Left colon (tissue), 2 donors: ENCODE data around the gene CCDC92. TPM values are rescaled to one million over a fixed set of nuclear protein-coding genes. Genes with fewer than 3 reads are reported as not detected.

ENCODE experiments used
- ATAC-seq: fragments of 200-7000 bp; cut with Tn5 transposase; one replicate; pipeline ENCODE4 v1.9.1; 2020; ENCODE audit warnings: mild to moderate bottlenecking, moderate library complexity
- DNase-seq, 2 donors: peaks; one replicate each; pipeline ENCODE4 v3.0.0-alpha.2; 2020
- intact Hi-C, 2 donors: fragments of 100-400 bp; cut with DNase I in 1 of 2; cut with micrococcal nuclease in 1 of 2; formaldehyde crosslinking; loops; one replicate each; pipeline versions ENCODE4 v1.11.2 to v1.14.0; 2022; cut with DNase I, micrococcal nuclease
- total RNA-seq, 2 donors: library from RNA; stranded (reverse); fragmentation: NEBNext Ultra II Directional; extraction: Animal tissue kit (Norgen Biotek cat#: 25700); gene quantifications; one replicate each; pipeline ENCODE4 v1.2.1, GENCODE V29; 2021
- donor health status: DM: no; HTN: no; CAD: no.
- donor health status: DM: yes; HTN: yes; CAD: no.

The CCDC92 gene
- total RNA-seq, 2 donors from 2014 or later: 20.6 to 25.6 TPM

DNA sequence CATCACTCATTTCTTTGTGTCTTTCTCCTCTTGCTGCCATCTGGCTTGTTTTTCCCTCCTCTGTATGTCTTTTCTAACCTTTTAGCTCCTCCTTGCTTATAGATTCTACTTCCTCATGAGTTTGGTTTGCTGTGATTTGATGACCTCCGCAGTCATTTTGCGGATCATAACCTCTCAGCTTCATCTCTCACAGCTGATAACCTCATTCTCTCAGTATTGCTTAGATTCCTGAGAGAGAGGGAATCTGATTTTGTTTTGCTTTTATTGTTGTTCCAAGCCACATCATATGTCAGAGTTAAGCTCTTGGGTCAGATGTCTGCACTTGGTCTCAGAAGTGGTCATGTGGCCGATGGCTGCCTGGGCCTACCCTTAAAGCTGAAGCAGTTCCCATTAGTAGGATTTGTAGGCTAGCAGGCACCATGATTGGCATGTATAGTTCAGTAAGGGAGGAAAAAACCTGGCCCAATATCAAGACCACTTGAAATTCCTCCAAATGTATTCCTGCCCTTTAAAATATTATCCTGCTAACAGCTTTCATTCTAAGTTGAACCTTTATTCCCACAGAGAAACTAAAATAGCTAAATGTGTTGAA lies 13.8 kb upstream of the CCDC92 start:
- intact Hi-C loops: loop anchor here in 1 of 2 donors (5.0 kb wide), 1 partner anchor 84 kb away; no protein-coding TSS in a partner anchor
- ATAC-seq (no peak), DNase-seq (no peak)

DNA sequence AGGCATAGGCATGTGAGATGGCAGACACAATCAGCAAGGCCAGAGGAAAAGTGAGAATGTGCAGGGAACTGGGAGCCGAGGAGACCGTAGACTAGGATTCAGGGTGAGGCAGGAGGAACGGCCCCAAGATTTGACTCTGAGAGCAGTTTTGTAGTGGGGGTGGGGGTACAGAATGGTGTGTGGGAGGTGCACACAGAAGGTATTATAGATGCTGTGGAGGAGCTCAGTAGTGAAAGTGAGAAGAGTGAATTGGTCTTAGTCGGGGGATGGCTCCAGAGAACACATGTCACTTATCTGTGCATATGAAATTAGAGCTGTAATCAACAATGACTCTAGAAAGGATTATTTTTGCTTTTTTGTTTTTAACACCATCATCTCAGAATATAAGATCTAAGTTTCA lies 12.3 kb upstream of the CCDC92 start:
- intact Hi-C loops: loop anchor here in 1 of 2 donors (5.0 kb wide), 1 partner anchor 83 kb away; no protein-coding TSS in a partner anchor
- ATAC-seq (no peak), DNase-seq (no peak)

DNA sequence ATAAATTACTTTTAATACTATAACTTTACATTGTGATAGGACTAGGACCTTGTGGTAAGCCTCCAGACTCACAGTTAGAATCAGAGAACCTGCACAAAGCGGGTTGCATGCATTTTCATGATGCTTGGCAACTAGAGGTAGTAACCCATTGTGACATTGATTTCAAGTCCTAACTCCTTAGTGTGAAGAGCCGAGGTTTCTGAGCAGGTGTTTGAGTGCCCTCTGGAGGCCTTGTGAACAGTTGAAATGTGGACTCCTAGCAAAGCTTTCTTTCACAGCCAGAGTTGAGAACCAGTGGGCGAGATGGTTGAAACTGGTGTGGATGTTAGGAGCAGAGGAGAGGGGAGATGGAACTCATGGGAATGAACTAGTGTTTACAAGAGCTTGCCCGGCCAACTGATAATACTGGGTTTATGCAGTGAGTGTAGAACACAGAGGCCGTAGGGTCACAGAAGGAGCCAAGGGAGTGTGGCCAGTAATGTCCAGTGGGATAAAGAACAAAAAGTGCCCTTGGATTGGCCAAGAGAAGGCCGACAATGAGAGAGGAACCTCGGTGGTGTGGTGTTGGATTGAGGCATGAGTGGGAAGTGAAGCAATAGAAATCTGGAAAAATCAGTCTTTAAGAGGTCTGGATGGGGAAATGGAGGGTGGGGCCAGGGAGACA lies 11.3 kb upstream of the CCDC92 start:
- intact Hi-C loops: no loop called here
- DNase-seq (peak in 1 of 2 donors; percentile 28), ATAC-seq (peak; percentile 93)

DNA sequence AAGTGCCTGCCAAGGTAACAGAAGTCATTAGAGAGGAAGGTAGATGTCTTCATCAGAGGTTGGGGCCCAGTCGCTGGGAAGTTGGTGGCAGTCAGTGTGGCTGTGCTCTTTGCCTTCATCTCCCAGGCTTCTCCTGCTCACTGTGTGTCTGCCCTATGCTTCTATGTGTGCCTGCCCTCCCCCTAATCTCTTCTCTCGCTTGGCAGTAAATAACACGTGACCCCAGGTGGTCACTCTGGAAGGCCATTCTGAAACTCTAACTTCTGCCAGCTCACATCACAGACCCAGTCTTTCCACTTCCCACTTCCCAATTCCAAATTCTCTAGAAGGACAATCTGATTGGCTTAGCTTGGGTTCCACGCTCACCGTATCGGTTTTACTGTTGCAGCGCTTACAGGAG lies 9.6 kb upstream of the CCDC92 start:
- no peak for ATAC-seq
- intact Hi-C loops: no loop called here

DNA sequence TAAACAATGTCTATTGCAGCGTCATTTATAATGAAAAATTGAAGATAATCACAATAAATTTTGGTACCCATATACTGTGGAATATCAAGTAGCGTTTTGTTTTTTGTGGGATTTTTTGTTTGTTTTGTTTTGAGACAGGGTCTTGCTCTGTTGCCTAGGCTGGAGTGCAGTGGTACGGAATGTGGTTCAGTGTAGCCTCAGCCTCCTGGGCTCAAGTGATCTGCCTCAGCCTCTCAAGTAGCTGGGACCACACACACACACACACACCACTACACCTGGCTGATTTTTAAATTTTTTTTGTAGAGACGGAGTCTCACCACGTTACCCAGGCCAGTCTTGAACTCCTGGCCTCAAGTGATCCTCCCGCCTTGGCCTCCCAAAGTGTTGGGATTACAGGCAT lies 6.9 kb upstream of the CCDC92 start:
- DNase-seq (no peak), ATAC-seq (no peak)
- intact Hi-C loops: no loop called here

More for the DNA sequence above, 9.6 kb upstream of the CCDC92 start:
- no peak for DNase-seq

DNA sequence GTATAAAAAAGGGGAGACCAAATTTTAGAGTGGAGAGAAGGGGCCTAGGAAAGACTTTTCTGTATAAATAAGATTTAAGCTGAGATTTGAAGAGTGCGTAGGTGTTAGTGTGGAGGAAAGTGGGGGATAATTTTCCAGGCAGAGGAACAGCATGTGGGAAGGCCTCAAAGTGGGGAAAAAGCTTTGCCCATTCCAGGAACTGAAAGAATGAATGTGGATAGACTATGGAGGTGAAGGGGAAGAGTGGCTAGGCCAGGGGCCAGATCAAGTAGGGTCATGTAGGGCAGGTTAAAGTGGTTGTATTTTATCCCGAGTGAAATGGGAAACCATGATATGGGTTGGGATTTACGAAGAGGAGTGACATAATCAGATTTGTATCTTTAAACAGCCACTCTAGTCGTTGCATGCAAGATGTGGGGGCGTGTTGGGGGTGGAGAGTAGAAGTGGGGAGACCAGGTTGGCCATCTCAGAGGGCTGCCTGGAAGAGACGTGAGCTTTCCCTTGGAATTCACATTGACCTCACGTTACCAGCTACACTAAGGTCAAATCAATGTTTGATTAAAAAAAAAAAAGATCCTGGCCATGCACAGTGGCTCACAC lies 3.7 kb upstream of the CCDC92 start:
- no peak for DNase-seq
- no peak for ATAC-seq
- intact Hi-C loops: no loop called here

DNA sequence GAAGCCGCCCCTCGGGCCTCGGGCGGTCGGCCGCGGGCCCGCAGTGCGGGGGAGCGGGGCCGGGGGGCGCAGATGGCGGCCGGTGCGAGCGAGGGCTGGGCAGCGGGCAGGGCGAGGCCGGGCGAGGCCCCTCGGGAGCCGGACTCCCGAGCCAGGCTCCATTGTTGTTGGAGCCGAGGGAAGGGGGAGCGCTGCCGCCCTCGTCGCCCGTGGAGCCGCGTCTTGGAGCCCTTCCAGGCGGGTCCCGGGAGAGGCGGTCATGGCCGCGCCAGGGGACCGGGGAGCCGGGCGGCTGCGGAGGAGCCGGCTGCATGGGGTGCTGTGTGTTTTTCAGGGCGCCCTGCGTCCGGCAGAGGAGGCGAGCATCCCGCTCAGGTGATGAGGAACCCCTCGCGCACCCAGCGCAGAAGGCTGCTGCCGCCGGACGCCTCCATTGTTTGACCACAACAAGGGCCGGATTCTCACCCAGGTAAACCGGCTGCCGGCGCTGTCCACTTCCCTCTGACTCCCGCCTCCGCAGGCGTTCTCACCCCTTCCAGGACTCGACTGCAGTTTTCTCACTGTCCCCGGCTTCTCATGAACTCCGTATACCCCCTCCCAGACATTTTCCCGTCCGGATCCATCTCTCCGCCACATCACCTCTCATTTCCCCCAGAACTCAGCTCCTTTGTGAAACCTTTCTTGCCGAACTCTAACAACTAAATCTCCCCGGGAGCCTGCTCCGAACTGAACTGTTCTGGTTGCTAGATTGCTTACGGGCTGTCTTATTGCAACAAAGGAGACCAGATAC lies 1.1 kb upstream of the CCDC92 start:
- DNase-seq (peak; percentile 44 to 68), ATAC-seq (peak; percentile 2)
- intact Hi-C loops: no loop called here

DNA sequence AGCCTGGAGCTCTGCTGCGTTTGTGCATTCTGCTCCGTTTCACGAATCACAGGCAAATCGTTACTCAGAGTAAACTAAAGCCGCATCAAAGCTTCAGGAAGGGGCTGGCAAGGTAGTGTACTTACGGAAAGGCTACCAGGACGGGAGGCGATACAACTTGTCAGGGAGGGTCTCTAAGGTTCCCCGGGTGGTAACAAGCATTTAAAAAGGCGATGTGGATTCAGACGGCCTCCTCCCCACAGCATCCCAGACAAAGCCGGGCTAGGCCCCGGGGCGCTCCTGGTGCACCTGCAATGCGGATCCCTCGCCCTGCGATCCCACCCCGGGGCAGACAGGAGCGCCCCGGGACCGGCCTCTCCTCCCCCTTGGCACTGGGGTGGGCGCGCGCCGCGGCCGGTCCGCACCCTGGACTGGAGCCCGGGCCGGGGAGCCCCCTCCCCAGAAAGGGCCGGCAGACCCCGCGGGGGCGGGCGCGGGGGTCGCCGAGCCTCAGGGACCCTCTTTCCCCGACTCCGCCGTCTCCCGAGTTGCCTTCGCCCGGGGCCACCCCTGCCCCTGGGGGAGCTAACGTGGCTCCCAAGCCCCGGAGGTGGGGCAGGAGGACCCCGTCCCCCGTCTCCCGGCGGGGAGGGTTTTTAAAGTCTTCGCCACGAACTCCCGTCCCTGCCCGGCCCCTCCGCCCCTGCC lies 718 bp downstream of the CCDC92 start:
- peak; percentile 44 to 58 for DNase-seq
- intact Hi-C loops: no loop called here
- ATAC-seq: peak; percentile 31

DNA sequence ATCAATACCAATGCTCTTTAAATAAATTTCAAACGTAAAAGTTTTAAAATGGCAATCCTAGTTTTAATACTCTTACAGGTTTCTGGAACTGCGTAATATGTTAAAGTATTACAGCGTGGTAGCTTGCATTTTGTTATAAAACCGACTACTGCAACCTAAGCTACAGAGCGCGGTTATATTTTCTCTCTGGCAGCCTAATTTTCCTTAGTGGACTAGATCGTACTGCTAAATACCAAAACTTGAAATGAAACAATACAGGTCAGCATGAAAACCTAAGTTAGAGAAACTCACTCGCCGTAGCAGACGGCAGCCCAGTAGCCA lies 1.2 kb downstream of the CCDC92 start:
- ATAC-seq (no peak), DNase-seq (no peak)
- intact Hi-C loops: no loop called here

DNA sequence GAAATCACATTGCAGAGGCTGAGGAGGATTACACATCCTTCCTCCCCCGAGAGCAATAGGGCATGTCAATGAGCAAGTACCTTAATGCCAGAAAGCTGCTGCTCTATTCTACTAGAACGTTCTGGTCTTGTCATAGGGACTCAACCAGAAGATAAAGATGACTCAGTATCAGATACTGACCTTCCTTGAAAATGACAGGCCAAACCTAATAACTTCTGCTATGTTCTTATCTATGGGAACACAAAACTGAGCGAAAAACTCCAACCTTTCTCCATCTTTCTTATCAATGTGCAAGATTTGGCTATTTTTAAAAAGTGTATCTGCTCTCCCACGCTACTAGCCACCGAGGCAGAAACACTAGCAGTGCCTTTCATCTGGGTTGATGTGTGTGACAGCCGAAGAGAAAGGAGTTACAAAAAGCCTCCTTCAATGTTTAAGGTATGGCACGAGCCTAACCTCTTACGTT lies 5.5 kb downstream of the CCDC92 start:
- no peak for ATAC-seq
- intact Hi-C loops: no loop called here
- no peak for DNase-seq

DNA sequence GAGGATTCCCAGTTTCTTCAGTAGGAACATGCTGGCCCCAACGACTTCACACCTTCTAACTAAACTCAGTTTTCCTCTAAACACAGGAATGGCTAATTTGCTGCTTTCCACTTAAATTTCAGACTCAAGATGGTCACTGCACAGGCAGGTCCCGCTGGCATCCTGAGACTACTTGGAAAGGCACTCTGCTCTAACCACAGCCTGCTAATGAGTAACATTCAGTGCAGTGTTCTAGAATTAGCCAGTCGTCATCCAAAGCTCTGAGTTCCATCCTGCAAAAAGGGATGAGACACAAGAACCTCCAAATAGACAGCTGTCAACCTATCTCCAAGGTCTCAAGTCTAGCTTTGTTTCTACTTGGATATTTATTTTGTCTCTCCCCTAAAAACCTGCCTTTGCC lies 6.0 kb downstream of the CCDC92 start:
- DNase-seq (no peak), ATAC-seq (no peak)
- intact Hi-C loops: no loop called here

DNA sequence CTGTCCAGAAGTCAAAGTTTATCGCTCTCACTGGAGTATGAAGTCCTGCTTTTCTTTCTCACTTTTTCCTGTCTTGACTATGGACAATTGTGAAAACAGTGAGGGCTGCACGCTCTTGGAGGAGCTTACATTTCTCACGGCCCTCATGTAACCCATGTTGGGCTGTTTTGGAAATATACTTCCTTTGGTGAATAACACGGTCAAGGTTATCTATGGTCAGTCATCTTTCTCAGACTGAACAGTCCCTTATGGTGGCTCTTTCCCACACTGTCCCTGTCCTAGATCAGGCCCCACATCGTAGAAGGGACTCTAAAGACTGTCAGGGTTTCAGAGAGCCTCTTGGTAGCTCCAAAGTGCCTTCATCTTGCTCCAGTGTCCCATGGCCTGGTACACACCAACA lies 7.2 kb downstream of the CCDC92 start:
- ATAC-seq: peak; percentile 32
- intact Hi-C loops: no loop called here

DNA sequence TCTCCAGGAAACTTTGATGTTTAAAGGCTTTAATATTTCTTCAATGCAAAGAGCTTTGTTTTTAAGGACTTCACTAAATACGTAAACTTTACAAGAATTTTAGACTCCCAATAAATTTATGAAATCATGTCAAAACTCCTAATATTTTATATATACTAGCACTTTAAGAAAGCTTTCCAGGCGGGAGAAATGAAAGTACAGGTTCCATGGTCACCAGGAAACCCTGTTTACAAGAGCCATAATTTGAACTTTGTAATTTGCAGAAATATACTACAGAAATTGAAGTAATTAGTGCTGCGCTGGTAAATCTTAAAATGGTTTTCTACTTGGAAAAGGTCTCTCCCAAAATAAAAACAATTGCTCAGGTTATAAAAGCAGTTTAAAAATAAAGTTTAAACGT lies 8.8 kb downstream of the CCDC92 start:
- intact Hi-C loops: no loop called here
- ATAC-seq (peak; percentile 56), DNase-seq (no peak)

More for the DNA sequence above, 7.2 kb downstream of the CCDC92 start:
- no peak for DNase-seq

DNA sequence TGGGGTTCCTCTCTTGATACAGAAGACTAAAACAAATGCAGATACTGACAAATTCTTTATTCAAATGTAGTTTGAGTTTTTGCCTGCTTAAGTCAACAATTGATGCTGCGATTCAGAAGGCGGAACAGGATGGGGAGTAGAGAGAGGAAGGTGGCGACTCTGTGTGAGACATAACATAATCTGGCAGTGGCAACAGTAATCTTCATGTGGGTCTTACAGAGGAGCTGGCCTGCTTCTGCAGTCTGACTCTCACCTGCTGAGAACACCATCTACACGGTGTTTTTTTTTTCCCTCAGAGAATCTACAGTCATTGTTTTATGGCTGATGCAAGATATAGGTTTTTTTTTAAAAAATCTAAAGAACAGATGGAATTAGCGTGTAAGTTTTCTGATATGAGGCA lies 10.1 kb downstream of the CCDC92 start:
- intact Hi-C loops: no loop called here
- DNase-seq: no peak
- no peak for ATAC-seq

DNA sequence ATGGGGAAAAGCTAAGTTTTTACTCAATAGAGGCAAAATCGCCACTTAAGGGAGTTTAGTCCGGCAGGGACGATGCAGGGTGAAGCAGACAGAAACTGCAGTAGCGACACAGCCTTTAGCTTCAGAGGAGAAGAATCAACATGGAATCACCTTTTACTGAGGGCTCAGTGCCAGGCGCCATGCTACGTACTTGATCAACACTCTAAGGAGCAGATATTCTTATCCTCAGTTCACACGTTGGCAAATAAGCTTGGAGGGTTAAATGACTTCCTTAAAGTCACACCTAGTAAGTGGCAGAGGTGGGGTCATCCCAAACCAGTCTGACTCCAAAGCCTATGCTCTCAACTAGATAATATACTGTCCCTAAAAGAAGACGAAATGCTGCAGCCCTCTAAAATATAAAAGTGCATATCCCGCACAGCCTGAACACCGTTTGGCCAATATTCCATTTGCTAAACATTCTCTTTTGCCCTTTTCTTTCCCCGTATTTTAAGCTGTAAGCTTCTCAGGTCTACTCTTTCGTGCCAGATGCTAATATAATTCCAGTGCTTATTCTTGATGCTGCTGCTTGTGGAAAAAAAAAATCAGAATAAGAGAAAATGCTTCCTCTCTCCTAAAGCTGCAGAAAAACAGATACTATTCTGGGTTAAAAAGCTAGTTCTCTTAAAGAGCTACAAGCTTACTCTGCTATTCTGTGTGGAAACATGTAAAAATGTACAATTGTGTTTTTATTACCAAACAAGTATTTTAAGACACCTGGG lies 10.9 kb downstream of the CCDC92 start:
- ATAC-seq: peak; percentile 79
- intact Hi-C loops: no loop called here
- DNase-seq: peak in 1 of 2 donors; percentile 65

DNA sequence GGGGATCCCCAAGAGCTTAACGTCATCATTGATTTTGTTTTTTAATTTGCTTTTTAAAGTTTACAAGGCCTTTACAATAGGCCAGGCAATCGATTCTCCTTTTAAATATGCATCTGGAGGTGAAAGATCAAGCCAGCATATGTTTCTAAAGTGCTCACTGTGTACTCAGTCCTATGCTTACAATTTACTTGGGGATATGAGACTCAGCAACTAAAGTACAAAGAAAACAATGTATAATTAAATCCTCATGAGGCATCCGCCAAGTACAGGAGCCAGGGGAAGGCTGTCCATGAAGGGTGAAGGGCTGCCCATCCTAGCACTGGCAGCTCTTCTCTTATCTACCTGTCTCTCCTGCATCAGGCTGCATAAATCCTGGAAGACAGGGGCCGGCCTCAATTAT lies 11.8 kb downstream of the CCDC92 start:
- intact Hi-C loops: no loop called here
- DNase-seq (no peak), ATAC-seq (no peak)

DNA sequence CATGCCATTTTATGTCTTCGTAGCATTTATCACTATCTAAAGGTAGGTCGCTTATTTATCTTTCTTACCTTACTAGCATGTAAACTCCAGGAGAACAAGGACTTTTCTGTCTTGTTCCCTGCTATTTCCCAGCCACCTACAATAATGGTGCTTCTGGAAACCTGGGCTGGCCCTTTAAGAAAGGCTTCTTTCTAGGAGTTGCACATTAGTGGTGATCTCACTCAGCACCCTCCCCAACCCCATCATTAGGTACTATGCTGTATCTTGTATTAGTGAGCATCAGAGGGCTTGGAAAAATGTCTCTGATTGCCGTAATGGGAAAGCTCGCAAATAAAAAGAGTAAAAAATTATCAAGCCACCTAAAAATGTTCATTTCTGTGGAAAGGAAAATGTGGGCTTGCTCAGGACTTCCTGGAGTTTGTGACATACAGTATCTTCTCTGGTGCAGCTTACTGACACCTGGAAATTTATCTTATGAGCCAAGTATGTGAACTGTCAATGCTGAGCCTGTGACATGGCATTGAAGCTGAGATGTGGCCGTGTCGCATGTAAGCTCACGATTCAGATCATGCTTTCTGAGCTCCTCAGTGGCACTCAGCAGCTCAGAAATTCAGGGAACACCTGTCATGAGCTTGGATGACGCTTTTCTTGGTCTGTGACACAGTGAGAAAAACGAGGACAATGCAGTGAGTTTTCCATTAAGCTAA lies 12.4 kb downstream of the CCDC92 start:
- ATAC-seq: no peak
- DNase-seq: no peak
- intact Hi-C loops: no loop called here

DNA sequence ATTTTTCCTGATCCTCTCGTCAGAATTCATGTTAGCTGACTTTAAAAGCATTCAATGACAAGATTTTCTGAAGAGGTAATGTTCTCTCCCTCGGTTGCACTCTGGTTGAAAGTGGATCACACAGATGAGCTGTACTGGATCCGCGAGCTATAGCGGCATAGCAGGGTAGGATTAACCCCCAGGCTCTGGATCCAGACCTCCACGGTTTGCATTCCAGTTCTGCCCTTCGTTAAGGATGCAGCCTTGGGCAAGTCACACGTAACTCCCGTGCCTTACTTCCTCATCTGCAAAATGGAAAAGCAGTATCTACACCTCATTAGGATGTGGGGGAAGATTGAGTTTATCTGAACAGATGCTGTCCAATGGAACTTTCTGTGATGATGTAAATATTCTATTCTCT lies 13.8 kb downstream of the CCDC92 start:
- ATAC-seq (no peak), DNase-seq (no peak)
- intact Hi-C loops: no loop called here
